Loucy (cell line): ENCODE measurements around the gene TEKT3.

ENCODE experiments used
- H2AFZ ChIP-seq: fragments of 200-600 bp; sonication (generic); 2 replicates; pipeline ENCODE4 v1.6.0; 2016; ENCODE audit warnings: antibody characterized with exemption, mild to moderate bottlenecking, low read length, moderate library complexity
- H3F3A ChIP-seq: fragments of 200-600 bp; 2 replicates; pipeline ENCODE4 v1.6.0; 2016; ENCODE audit warnings: antibody characterized with exemption, low read depth, mild to moderate bottlenecking
- H3K27me3 ChIP-seq: fragments of 200-600 bp; sonication (generic); 2 replicates; pipeline ENCODE4 v1.6.1; 2014; ENCODE audit warnings: low read length, mild to moderate bottlenecking; ENCODE audit not compliant: insufficient read depth, poor library complexity, severe bottlenecking
- H3K36me3 ChIP-seq: fragments of 200-600 bp; sonication (generic); 2 replicates; pipeline ENCODE4 v1.6.1; 2016; ENCODE audit warnings: low read length; ENCODE audit not compliant: insufficient read depth
- H3K4me1 ChIP-seq: fragments of 200-600 bp; sonication (generic); 2 replicates; pipeline ENCODE4 v1.5.1; 2014; ENCODE audit warnings: low read length, mild to moderate bottlenecking; ENCODE audit not compliant: insufficient read depth, poor library complexity, severe bottlenecking
- H3K4me2 ChIP-seq: fragments of 200-600 bp; sonication (generic); 2 replicates; pipeline ENCODE4 v1.6.0; 2014; ENCODE audit warnings: antibody characterized with exemption, low read length, low read depth, mild to moderate bottlenecking; ENCODE audit not compliant: poor library complexity, severe bottlenecking
- H3K4me3 ChIP-seq: fragments of 200-600 bp; sonication (generic); 2 replicates; pipeline ENCODE4 v1.5.1; 2014; ENCODE audit warnings: low read length, mild to moderate bottlenecking, mixed read lengths; ENCODE audit not compliant: poor library complexity, severe bottlenecking
- H3K79me2 ChIP-seq: fragments of 200-600 bp; sonication (generic); 2 replicates; pipeline ENCODE4 v1.6.1; 2014; ENCODE audit warnings: low read length; ENCODE audit not compliant: insufficient read depth
- H3K9ac ChIP-seq: fragments of 200-600 bp; sonication (generic); 2 replicates; pipeline ENCODE4 v1.6.0; 2014; ENCODE audit warnings: mild to moderate bottlenecking, low read depth, low read length, moderate library complexity; ENCODE audit not compliant: poor library complexity, severe bottlenecking
- H3K9me2 ChIP-seq: fragments of 200-600 bp; sonication (generic); replicated peaks from 2 replicates; pipeline ENCODE4 v1.6.1; 2016; ENCODE audit warnings: low read depth, low read length, mixed read lengths
- H3K9me3 ChIP-seq: fragments of 200-600 bp; sonication (generic); 2 replicates; pipeline ENCODE4 v1.6.1; 2014; ENCODE audit warnings: mild to moderate bottlenecking, antibody characterized with exemption, low read length, low read depth; ENCODE audit not compliant: insufficient read depth
- H4K20me1 ChIP-seq: fragments of 200-600 bp; sonication (generic); 2 replicates; pipeline ENCODE4 v1.6.0; 2014; ENCODE audit warnings: antibody characterized with exemption, low read length, mild to moderate bottlenecking; ENCODE audit not compliant: insufficient read depth, poor library complexity, severe bottlenecking
- CTCF ChIP-seq: fragments of 200-600 bp; sonication (generic); conservative IDR thresholded peaks from 2 replicates; pipeline ENCODE4 v1.5.1; 2014; ENCODE audit warnings: mild to moderate bottlenecking, antibody characterized with exemption, low read length
- EZH2phosphoT487 ChIP-seq: fragments of 200-600 bp; IDR thresholded peaks from 2 replicates; pipeline ENCODE4 v1.6.1; 2018; ENCODE audit warnings: antibody characterized with exemption, mild to moderate bottlenecking, moderate library complexity, borderline replicate concordance

TEKT3 gene

GRCh38 chr17:15291674-15292361 is 49.6 kb downstream of the TEKT3 start:
- TF ChIP-seq EZH2phosphoT487 (no peak), CTCF (no peak)
- Histone ChIP-seq H3K4me2 (no peak overlapping the region), H3F3A (no peaks in the 10 kb centered on the region), H3K36me3 (no peaks in the 10 kb centered on the region), H3K4me1 (no peaks in the 10 kb centered on the region), H3K79me2 (no peaks in the 10 kb centered on the region), H3K27me3 (no peaks in the 10 kb centered on the region), H3K9me3 (no peaks in the 10 kb centered on the region), H3K9me2 (no peaks in the 10 kb centered on the region), H4K20me1 (no peaks in the 10 kb centered on the region), H2AFZ (no peak overlapping the region), H3K4me3 (no peak overlapping the region), H3K9ac (no peak overlapping the region)

- no peak overlapping the region for H3K4me3 ChIP-seq
- no peak overlapping the region for H3K9ac ChIP-seq
- H3K9me3 ChIP-seq = no peaks in the 10 kb centered on the region
- H2AFZ ChIP-seq = no peak overlapping the region
- no peaks in the 10 kb centered on the region for H4K20me1 ChIP-seq
- H3K27me3 ChIP-seq = no peaks in the 10 kb centered on the region
- no peaks in the 10 kb centered on the region for H3K79me2 ChIP-seq
- H3F3A ChIP-seq = no peaks in the 10 kb centered on the region
- no peaks in the 10 kb centered on the region for H3K4me1 ChIP-seq
- no peaks in the 10 kb centered on the region for H3K36me3 ChIP-seq
- no peak overlapping the region for H3K4me2 ChIP-seq
- TF ChIP-seq EZH2phosphoT487 = no peak
- TF ChIP-seq CTCF = no peak
- no peaks in the 10 kb centered on the region for H3K9me2 ChIP-seq
Observed at GRCh38 chr17:15290605-15291004, 50.8 kb downstream of the TEKT3 start.

- H3K79me2 ChIP-seq = no peaks in the 10 kb centered on the region
- H3K9me2 ChIP-seq = no peaks in the 10 kb centered on the region
- H2AFZ ChIP-seq = no peak overlapping the region
- no peak for TF ChIP-seq EZH2phosphoT487
- TF ChIP-seq CTCF = no peak
- H4K20me1 ChIP-seq = no peaks in the 10 kb centered on the region
- H3K27me3 ChIP-seq = no peaks in the 10 kb centered on the region
- H3K4me3 ChIP-seq = no peak overlapping the region
- no peaks in the 10 kb centered on the region for H3K9me3 ChIP-seq
- H3K4me2 ChIP-seq = no peak overlapping the region
- H3K36me3 ChIP-seq = no peaks in the 10 kb centered on the region
- no peaks in the 10 kb centered on the region for H3F3A ChIP-seq
- H3K9ac ChIP-seq = no peak overlapping the region
- H3K4me1 ChIP-seq = no peaks in the 10 kb centered on the region
Observed at GRCh38 chr17:15289285-15290183, 51.9 kb downstream of the TEKT3 start.
